ENCODE data around the gene TLR9.
A peak's percentile ranks its signal among the peaks of the same experiment; 100 is the strongest.

The TLR9 gene

DNA sequence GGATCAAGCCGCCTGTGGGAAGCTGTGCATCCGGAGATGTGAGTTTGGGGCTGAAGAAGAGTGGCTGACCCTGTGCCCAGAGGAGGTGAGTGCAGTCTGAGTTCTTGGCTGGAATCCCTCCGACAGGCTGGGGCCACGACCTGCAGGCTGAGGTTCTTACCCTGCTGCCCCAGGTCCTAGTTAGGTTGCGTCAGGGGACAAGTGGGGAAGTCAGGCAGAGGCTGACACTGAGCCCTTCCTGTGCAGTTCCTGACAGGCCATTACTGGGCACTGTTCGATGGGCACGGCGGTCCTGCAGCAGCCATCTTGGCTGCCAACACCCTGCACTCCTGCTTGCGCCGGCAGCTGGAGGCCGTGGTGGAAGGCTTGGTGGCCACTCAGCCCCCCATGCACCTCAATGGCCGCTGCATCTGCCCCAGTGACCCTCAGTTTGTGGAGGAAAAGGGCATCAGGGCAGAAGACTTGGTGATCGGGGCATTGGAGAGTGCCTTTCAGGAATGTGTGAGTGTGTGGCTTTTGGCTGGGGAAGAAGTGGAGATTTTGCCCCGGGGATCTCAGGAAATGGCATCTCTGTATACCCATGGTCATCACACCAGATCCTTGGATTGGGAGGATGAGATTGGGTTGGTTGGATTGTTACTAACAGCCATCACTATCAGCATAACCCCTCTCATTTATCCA lies 21.4 kb upstream of the TLR9 start:
- no peak for DNase-seq (ENCODE audit: low spot score)

- no peak for DNase-seq (ENCODE audit: low spot score)
Observed at GRCh38 chr3:52246264-52246620, 20.8 kb upstream of the TLR9 start.

DNA sequence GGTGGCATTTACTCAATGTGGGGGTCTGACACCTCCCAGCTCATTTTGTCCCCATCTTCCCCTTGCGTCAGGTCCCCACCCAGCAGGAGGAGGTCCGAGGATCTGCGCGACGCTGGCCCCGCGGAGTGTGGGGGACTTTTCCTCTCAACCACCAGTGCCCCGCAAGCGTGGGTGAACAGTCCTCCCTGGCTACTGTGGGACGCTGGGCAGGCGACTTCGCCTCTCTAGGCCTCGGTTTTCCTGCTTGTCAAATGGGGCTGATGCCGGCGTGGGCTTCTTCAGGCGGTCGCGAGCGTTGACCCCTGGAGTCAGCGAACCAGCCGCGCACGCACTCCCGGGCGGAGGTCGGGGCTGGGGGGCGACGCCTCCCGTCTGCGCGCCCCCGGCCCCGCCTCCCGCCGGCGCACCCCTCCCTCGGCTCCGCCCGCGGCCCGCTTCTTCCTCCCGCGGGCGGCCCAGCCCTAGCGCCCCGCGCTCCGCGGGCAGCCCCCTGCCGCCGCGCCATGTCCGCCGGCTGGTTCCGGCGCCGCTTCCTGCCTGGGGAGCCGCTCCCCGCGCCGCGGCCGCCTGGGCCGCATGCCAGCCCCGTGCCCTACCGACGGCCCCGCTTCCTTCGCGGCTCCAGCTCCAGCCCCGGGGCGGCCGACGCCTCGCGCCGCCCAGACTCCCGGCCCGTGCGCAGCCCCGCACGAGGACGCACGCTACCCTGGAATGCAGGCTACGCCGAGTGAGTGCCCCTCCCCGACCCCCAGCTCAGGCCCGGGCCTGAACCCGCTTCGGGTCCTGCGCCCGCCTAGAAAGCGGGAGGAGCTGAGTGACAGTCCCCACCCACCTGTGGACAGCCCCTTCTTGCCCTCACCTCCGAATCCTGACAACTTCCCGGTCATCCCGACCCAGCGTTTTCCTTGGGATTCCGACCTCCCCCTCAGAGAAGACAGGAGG lies 20.1 kb upstream of the TLR9 start, which contains the start of gene PPM1M:
PPM1M (plus strand) TSS at position 438 of the 942 bp plus-strand sequence; CDS start at position 504, 66 bp downstream.
- DNase-seq (ENCODE audit: low spot score): peak; percentile 43

GRCh38 chr3:52243791-52244628 lies 18.6 kb upstream of the TLR9 start:
- peak; percentile 28 for DNase-seq (ENCODE audit: low spot score)

- no peak for DNase-seq (ENCODE audit: low spot score)
Observed at GRCh38 chr3:52242039-52242438, 16.6 kb upstream of the TLR9 start.

- DNase-seq (ENCODE audit: low spot score): no peak
Observed at GRCh38 chr3:52240886-52241370, 15.5 kb upstream of the TLR9 start.

DNA sequence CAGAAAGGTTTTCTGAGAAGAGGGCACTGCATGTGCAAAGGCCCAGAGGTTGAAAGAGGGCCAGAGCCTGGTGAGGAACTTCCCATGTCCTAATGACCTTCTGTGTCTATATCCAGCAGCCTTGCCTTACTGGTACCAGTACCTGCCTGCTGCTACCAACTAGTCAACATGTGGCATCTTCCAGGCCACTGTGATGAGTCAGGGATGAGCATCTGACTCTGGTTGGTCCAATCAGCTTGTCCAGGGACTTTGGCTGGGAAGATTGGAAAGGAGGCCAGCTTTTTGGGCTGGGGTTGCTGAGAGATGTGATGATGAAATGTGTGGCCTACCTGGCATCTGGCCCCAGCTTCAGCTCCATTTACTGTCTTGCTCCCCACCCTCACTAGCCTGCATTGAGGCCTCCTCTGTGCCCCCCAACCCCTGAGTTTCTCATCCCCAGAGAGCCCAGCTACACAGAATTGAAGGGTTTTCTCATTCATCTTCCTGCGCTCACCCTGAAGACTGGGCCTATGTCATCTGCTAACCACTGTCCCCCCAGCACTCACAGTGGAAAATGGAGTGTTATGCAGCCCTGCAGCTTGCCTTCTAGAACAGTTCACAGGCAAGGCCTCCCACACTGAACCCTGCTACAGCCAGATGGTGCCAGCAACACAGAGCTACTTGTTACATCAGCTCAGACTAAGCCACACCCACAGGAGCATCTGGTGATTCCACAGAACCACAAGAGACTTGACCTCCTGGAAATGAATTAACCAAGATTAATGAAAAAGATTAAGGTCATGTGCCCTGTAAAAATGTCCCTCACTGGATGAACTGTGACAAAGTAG lies 14.8 kb upstream of the TLR9 start:
- peak; percentile 49 for DNase-seq (ENCODE audit: low spot score)

GRCh38 chr3:52238761-52239701 lies 13.6 kb upstream of the TLR9 start, which contains the start of gene TWF2:
TSS of gene TWF2 (minus strand) at chr3:52239158. CDS start at chr3:52239016, 142 bp downstream.
- DNase-seq (ENCODE audit: low spot score): peak; percentile 84

GRCh38 chr3:52238193-52238760 lies 12.8 kb upstream of the TLR9 start:
- DNase-seq (ENCODE audit: low spot score): no peak

- peak; percentile 59 for DNase-seq (ENCODE audit: low spot score)
Observed at GRCh38 chr3:52237657-52238172, 12.3 kb upstream of the TLR9 start.

DNA sequence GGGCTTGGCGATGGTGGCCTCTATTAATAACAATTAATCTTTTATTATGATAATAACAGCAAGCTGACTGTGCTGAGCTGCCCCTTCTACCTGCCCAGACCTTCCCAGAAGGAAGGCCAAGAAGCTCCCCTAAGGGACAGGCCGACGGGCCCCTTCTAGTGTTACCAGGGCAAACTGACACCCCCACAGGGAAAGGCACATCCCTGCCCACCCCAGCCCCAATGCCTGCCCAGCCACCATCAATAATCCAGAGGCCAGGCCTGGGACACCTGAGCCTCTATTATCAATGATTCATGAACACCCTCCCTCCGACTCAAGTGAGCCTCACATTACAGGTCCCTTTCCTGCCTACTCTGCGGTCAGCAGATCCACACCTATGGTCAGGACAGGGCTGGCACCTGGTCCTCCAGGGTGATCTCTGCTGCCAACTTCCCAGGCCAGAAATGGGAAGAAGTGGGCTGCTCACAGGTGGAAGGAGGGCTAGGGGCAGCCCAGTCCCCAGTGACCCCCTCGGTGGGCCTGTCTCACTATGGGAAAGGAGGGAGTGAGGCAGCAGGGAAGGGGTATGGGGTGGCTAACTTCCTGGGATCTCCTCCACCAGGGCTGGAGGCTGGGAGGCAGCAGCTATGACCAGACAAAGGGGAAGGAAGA lies 11.7 kb upstream of the TLR9 start:
- DNase-seq (ENCODE audit: low spot score): no peak

GRCh38 chr3:52236424-52236886 lies 11.0 kb upstream of the TLR9 start:
- DNase-seq (ENCODE audit: low spot score): no peak

- no peak for DNase-seq (ENCODE audit: low spot score)
Observed at GRCh38 chr3:52234516-52235447, 9.3 kb upstream of the TLR9 start.

GRCh38 chr3:52233968-52234367 lies 8.5 kb upstream of the TLR9 start:
- DNase-seq (ENCODE audit: low spot score): no peak

- DNase-seq (ENCODE audit: low spot score): no peak
Observed at GRCh38 chr3:52233108-52233591, 7.7 kb upstream of the TLR9 start.

DNA sequence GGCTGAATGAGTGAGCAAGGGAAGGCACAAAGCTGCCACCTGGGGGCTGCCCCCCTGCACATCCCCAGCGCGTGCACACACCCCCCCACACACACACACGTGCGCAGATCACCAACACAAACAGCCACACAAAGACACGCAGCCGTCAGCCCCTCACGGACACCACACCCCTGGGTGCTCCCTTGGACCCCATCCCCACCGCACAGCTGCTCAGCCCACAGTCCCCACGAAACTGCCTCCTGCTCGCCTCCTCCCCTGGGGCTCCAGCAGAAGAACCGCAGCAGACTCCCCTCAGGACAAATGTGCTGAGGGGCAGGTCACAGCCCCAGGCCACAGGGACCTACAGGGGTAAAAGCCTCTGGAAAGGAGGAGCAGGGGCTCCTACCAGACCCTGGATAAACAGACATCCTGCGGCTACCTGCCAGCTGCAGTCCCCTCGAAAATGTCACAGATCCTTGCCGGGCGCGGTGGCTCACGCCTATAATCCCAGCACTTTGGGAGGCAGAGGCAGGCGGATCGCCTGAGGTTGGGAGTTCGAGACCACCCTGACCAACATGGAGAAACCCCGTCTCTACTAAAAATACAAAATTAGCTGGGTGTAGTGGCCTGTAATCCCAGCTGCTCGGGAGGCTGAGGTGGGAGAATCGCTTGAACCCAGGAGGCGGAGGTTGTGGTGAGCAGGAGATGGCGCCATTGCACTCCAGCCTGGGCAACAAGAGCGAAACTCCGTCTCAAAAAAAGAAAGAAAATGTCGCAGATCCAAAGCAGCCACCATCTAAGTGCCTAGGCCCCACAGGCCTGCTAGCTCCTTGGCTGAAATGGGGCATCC lies 7.0 kb upstream of the TLR9 start:
- no peak for DNase-seq (ENCODE audit: low spot score)

Data from LoVo (cell line).